Fibroblast of pulmonary artery (primary cell): ENCODE data around the gene SERGEF.

Experiments
- DNase-seq: peaks from one replicate; pipeline ENCODE4 v3.0.0-alpha.2; 2010; ENCODE audit warnings: low read depth
- H3K4me3 ChIP-seq: replicated peaks from 2 replicates; pipeline ENCODE4 v1.5.1; 2011; ENCODE audit warnings: low read depth, mild to moderate bottlenecking, control low read depth, low read length, moderate library complexity
- TF ChIP-seq, protein P1 (sequence below): IDR thresholded peaks from 2 replicates; pipeline ENCODE4 v1.5.1; 2011; ENCODE audit warnings: mild to moderate bottlenecking, control low read depth, low read length, inconsistent platforms; ENCODE audit errors: missing control alignments

SERGEF gene

DNA sequence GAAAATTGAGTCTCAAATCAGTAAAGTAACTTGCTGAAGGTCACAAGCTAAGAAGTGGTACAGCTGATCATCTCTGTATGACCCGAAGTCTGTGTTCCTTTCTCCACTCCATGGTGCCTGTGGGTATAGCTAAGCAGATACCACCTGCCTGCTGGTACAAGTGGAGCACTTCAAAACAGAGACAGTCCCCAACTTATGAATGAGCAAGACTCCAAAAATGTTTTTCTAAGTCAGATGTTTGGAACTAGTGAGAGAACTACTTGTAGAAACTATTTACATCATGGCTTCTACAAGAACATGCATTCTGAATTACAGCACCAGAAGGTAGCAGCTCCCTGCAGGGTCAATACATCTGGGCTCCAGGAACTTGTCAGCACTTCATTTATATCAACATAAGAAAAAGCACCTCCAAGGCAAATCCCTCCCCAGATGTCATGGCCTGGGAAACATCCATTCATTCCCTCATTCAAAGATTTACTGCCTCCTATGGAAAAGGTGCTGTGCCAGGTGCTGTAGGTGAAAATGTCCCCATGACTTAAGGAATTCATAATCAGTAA is 94.7 kb downstream of the SERGEF start:
- DNase-seq, result no peak
- TF ChIP-seq, protein P1, sequence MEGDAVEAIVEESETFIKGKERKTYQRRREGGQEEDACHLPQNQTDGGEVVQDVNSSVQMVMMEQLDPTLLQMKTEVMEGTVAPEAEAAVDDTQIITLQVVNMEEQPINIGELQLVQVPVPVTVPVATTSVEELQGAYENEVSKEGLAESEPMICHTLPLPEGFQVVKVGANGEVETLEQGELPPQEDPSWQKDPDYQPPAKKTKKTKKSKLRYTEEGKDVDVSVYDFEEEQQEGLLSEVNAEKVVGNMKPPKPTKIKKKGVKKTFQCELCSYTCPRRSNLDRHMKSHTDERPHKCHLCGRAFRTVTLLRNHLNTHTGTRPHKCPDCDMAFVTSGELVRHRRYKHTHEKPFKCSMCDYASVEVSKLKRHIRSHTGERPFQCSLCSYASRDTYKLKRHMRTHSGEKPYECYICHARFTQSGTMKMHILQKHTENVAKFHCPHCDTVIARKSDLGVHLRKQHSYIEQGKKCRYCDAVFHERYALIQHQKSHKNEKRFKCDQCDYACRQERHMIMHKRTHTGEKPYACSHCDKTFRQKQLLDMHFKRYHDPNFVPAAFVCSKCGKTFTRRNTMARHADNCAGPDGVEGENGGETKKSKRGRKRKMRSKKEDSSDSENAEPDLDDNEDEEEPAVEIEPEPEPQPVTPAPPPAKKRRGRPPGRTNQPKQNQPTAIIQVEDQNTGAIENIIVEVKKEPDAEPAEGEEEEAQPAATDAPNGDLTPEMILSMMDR, result no peak

GRCh38 chr11:17917556-17917955 is 95.3 kb downstream of the SERGEF start:
- TF ChIP-seq, protein P1, result no peak
- no peak for DNase-seq
- H3K4me3 ChIP-seq, result no peak overlapping the region

More for the DNA sequence above, 94.7 kb downstream of the SERGEF start:
- no peak overlapping the region for H3K4me3 ChIP-seq

DNA sequence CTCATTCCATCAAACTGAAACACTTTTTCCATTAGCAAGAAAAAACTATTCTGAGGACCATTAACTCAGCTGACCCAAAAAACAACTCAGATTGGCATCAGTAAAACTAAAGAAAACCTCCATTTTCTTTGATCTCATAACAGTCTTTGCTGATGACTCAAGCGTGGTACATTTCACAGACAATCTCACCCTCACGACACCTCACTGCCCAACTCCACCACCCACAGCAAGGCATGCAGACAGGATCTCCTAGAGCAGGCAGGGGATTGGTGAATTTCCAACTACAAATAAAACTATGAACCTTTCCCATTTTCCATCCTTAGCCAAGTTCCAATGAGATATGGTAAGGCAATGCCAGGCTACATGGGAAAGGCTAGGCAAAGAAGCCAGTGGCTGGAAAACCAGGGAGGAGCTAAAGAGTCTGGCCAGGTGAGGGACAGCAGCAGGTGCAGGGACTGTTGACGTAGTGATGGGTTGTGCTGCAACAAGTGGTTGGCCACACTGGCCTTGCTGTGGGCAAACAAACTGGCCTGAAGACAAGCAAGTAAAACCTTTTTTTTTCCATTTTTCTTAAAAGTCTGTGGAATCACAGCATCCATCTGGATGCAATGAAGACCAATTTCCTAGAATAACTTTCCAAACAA is 97.2 kb downstream of the SERGEF start:
- no peak for DNase-seq

DNA sequence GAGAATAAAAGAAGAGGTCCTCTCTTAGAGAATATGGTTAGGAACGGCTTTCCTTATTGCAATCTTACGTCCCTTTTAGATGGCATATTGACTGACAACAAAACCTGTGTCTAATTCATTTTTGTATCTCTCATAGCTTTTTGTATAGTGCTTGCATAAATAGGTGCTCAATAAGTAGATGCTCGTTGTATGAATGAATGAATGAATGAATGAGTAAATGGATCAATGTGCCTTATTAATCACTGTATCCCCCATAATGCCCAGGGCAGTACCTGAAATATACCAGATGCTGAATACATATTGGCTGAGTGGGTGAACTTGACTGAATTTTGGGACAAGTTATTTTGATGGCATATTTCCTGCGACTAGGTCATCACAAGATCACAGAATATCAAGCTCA is 97.9 kb downstream of the SERGEF start:
- TF ChIP-seq, protein P1, result no peak
- no peak overlapping the region for H3K4me3 ChIP-seq
- DNase-seq, result no peak

More for the DNA sequence above, 97.2 kb downstream of the SERGEF start:
- TF ChIP-seq, protein P1, result no peak
- no peak overlapping the region for H3K4me3 ChIP-seq

- TF ChIP-seq, protein P1, result no peak
- no peak for DNase-seq
- no peak overlapping the region for H3K4me3 ChIP-seq
These were observed 105.8 kb downstream of the SERGEF start for GRCh38 chr11:17907046-17907445.

DNA sequence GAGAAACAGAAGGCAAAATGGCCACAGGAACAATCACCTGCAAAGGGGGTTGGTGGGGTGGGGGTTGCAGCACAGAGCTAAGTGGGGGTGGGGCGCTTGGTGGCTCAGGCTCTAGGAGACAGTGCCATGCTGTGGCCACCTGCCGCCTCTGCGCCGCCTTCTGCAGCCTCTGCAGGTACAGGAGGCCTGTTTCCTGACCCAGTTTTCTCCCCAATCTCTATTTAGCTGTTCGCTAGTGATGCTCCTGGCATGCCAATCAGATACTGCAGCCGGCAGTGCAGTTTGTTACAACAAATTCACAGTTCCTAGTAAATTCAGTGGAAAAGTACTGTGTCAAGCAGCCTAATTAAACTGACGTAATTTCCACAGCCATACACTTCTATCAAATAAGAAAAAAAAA is 106.4 kb downstream of the SERGEF start:
- H3K4me3 ChIP-seq, result no peak overlapping the region
- no peak for DNase-seq
- TF ChIP-seq, protein P1, result no peak

DNA sequence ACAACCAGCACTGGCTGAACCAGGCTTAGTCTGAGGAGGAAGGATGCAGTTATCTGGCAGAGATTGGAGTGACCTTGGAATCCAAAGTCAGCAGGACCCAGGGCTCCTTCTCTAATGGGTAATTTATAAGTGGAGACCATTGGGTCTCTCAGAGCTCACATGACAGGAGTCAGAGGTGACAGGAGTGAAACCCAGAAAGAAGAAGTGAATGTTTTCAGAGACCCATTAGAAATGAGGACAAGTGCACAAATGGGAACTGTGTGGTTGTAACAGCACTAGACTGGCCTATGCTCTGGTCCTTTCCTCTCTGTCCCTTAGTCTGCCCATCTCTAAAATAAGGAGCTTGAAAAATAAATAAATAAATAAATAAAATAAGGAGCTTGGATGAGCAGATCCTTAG is 107.4 kb downstream of the SERGEF start:
- no peak for DNase-seq
- TF ChIP-seq, protein P1, result no peak
- no peak overlapping the region for H3K4me3 ChIP-seq
